NCI-H774 (cell line): Measurements from ENCODE around the gene SLCO2A1.
A peak's percentile ranks its signal among the peaks of the same experiment; 100 is the strongest.

ENCODE experiments used
- DNase-seq: peaks from one replicate; lab custom pipeline; 2025; lab: John Stamatoyannopoulos, UW

SLCO2A1 gene

DNA sequence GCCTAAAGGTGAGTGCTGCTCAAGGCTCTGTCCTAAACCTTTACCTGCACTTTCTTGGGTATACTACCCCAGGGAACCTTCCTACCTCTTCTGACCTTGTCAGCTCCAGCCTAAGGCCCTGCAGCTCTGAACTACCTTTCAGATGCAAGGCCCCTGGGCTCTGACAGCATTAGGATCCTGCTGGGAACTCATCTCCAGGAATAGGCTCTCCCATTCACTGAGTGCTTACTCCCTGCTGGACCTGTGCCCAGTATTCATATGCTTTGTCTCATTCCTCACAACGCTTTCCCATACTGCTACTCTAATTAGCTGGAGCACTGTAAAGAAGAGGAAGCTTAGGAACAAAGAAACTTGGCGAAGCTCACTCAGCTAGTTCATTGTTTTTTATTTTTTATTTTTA is 80.3 kb downstream of the SLCO2A1 start:
- peak; percentile 1 for DNase-seq

DNA sequence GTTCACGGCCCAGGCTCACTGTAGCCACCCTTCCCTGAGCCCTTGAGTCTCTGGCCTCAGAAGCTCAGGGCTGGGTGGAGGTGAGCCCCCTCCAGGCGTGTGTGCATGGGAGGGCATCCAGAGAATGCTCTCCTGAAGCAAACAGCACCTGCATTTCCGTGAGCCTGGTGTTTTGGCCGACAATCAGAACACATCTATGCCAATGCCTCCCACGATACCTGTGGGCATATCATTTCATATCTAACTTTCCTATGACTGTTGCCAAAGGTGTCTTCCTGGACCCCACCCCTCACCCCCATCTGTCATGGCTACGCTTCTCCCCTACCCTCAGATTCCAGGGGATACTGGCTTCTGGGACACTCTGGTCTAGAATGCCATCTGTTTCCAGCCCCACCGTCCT is 80.7 kb downstream of the SLCO2A1 start:
- DNase-seq, result no peak

DNA sequence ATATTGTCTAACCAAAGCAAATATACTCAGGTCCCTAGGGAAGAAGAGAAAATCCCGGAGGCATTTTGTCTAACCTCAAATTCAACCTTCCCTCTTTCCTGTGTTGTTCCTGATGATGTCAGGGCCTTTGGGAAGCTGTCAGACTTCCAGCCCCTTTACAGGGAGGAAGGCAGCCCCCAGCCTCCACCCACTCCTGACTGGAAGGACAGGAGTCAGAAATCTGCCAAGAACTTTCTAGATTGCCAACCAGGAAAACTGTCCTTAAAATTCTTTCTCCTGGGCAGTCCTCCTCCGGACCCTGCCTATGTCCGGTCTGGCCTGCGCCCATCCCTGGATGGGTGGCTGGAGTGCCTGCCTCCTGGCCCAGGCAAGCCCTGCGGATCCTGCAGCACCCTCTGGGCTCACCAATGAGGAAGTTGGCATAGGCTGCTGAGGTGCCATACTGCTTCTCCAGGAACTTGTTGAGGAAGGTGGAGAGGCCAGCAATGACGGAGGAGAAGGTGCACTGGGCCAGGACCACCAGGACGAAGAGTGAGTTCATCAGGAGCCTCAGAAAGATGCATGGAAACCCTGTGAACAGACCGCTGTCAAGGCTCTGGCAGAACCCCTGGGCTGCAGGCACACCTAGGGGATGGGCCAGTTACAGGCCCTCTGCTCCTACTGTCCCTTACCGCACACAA is 81.5 kb downstream of the SLCO2A1 start:
- DNase-seq, result no peak

DNA sequence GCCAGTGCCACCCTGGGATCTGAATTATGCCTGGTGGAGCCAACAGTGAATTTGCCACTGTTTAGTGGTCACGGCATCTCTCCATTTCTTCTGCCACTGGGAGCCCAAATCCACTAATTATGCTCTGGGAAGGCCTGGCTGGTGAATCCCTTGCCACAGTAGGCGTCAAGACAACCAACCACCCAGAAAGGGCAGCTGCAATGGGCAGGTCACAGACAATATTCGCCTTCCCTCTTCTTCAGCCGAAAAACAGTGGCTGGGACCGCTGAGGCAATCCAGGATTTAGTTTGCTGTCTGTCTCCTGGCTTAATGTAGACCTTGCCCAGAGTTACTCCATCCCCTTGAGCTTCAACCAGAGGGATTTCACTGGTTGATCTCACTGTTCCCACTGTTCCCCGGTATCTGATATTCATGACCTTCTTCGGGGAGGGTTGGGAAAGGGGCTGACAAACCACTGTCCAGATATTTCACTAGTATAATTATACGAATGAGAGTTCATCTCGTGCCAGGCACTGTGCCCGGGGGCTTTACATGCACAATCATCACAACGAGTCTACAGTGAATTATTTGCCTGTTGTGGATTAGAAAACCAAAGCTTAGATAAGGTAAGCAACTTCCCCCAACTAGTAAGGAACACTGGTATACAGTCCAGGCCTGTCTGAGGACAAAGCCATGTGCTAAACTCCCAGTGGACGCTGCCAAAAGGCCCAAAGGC is 84.2 kb downstream of the SLCO2A1 start:
- DNase-seq, result no peak

DNA sequence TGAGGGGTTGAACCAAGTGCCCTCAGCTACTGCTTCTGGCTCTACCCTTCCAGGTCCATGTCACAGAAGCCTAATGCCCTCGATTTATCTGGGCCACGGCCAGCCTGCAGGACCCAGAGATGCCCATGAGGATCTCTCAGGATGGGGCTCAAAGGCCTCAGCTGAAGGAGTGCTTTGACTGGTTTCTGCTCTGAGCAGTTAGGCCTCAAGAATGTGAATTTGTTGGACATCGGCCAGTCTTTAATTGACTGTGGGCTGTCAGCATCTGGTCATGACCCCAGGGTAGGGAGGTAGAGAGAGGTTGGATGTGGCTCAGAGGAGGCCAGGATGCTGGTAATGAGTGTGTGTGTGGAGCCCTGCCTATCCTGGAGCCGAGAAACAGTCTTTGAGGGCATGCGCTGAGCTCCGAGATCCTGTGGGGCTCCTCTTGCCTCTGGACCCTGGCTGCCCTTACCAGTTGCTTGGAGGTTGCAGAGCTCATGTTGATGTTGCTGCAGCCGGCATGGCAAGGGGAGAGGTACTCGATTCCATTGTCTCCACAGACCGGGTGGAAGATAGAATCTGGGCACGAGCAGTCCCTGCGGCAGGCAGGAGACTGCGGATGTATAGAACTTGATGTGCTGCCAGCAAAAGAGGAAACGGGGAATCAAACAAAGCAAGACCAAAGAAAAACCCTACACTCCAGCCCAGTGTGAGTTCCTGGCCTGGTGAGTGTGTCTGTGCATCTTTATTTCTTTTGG is 84.9 kb downstream of the SLCO2A1 start:
- no peak for DNase-seq

DNA sequence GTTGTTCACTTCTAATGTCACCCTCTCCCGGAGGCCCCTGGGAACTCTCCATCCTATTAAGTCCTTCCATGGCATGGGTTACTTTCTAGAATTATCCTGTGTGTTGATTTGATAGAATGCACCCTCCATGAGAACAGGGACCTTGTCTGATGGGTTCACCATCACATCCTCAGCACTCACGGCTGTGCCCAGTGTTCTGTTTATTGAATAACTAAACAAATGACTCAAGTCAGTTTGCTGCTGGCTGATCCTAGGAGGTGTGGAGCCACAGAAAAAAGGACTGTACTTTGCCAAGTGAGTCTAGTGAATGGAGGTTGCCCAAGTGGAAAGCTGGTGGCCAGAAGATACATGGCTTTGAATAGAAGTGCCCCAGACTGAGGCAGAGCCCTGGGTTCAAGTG is 85.5 kb downstream of the SLCO2A1 start:
- no peak for DNase-seq

DNA sequence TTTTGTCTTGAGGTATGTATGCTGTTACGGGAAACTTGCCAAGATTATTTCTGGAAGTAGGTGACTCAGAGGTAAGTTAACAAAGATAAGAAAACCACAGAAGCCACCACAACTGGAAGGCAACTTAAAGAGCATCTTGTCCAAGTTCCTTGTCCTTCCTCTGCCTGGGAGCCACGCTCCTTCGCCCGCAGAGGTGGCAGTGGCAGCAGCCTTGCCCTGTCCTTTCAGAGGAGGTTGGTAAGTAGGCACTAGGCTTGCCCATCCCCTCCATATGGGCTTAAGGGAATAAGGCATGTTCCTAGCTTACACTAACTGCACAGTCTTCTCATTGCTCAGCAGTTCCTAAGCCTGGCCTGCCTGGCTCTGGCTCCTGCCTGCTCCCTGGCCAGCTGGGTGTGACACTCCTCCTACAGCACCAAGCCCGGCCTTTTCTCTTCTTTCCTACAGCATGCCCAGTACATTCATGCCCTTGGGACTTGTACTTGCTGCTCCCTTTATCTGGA is 86.0 kb downstream of the SLCO2A1 start:
- DNase-seq, result no peak

DNA sequence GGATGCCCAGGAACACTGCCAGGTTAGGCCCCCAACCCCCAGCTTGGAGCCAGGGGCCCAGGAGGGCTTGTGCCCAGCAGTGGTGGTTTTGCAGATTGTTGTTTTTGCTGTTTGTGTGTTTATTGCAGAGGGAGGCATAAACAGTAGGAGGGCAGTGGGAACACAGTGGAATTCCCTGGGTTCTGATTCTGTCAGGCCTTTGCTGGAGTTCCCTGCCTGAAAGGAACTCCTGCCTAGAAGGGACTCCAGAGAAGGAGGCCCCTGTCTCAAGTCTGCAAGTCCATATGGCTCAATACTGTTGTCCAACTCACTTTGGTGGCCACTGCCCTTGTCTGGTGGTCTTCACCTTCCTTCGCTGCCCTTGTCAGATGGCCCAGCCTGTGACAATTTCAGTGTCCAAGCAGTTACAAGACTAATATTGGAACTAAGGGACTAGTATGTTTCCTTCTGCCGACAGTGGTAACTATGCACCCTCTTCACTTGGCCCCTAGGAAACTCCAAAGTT is 86.6 kb downstream of the SLCO2A1 start:
- no peak for DNase-seq

DNA sequence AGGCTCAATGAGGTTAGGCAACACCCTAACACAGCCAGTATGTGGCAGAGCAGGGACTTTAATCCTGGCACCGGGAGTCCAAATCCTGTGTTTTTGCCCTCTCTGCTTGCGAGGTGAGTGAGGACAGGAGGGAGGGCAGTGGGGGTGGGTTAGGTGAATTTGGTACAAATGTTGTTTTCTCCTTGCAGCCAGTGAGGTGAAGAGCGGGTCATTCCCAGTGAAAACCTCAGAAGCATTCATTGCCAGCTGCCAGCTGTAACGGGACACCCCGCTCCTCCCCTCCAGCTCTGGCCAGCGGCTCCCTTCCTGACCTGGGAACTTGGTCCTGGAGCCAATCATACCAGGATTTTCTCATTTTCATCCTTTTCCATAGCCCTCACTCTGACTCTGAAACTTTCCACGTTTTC is 88.3 kb downstream of the SLCO2A1 start:
- no peak for DNase-seq

DNA sequence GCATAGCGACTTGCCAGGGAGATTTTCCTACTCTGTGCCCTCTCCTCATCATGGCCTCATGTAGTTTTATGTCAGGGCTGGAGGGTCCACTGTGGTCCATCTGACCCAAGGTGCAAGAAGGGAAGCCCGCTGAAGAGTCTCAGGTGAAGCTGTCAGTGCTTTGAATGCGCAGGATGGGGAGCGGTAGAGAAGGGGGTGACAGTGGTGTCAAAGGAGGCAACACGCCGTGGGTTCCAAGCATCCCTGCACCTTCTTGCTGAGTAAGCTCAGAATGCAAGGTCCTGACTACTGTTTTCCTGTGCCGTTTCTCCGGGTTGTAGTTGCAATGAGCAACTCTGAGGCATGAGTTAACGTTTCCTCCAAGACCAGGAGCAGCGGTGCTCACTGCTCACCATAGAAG is 89.2 kb downstream of the SLCO2A1 start:
- DNase-seq, result no peak

DNA sequence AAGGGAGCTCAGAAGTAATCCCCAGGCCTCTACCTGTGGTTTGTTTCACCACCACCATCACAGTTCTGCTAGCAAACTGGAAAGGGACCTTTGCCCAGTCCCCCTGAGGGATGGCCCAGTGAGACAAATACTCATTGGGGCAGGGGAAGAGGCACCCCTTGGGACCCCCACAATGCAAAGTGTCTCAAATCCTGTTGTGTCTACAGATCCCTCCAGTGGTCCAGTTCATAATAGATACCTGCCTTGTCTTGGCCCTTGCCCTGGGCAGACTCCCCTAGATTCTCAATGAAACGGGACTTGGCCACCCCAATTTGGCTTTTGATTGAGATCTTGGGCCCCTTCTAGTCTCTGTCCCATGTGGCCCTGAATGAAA is 90.3 kb downstream of the SLCO2A1 start:
- DNase-seq, result no peak

DNA sequence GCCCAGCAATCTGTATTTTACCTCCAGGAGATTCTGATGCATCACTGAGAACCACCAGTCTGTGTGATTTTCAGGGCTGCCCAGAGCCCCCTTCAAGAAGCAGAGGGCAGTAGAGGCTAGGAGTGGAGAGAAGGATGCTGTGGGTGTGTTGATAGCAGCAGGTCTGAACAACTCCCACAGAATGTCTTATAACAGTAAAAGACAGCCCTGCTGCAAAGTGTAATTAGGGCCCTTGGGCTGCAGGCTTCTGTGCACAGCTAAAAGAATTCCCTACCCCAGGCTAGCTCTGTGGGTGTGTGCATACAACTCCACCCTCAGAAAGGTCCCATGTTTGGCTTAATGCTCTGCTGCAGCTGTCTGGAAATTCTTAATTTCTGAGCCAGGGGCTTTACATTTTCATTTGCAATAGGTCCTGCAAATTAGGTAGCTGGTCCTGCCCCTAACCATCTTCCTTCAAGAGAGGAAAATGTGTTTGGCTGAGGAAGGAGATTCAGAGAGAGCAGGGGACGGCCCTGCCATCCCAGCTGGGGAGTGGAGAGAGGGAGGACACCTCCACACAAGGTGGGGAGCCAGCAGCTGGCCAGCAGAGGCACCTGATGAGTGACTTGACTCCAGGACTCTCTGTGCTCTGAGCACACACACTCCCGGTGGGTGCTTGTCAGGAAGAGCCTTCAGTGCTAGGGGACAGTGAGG is 90.8 kb downstream of the SLCO2A1 start:
- no peak for DNase-seq

DNA sequence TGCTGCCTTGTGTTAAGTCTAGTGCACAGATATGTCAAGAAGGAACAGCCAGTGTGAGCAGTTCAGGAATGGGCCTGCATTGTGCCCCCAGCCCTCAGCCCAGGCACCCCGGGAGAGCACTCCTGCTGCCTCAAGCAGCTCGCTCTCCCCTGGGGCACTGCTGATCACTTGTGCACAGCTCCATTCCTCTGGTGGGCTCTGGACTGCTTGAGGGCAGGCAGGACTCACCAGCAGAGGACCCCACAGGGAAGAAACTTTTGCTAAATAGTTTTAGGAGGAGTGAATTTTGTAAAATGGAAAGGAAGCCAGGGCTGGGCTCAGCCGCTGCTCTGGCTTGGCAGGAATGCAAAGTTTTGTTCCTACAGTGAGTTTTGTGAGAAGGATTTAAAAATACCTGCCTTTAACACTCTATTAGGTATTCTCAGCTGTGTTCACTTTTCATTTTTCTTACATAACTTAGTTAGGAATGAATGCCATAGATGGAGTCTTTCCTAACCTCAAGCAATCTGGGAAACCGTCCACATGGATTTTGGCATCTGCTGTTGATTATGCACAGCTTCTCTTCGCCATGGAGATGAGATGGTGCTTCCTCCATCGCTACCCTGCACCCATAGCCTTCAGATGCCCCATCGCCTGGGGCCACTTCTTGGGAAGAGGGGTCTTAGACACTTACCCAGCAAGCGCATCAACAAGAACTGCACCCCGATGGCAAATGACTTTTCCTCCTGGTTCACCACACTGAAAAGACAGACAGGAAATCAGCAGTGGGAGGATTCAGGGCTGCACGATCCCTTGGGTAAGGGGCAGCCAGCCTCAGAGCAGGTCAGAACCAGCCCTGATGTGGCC is 91.7 kb downstream of the SLCO2A1 start:
- DNase-seq, result no peak

DNA sequence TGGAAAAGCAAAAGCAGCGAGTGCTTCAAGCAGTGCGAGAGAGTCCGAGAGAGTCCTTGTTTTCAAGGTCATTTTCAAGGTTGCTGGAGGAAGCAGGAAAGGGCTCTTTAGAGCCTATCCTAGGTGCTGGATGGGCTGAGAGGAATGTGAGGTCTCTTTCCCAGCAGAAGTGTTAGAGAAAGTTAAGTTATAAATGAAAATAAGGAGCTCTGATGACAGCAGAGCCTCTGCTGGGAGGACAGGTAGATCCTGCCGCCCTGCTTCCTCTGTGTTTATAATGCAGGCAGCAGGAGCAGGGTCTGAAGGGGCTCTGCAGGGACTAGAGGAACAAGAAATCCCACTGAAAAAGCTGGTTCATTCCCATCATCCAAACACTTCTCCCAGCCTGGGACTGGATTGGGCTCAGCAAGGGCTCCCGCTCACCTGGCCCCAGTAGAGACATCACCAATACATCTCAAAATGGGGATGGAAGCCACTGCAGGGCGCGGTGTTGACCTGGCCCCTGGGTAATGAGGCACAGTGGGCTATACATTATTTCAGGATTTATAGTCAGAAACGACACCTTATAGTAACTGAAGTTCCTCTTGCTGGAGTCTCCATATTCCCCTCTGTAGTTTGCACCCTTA is 92.6 kb downstream of the SLCO2A1 start:
- no peak for DNase-seq

DNA sequence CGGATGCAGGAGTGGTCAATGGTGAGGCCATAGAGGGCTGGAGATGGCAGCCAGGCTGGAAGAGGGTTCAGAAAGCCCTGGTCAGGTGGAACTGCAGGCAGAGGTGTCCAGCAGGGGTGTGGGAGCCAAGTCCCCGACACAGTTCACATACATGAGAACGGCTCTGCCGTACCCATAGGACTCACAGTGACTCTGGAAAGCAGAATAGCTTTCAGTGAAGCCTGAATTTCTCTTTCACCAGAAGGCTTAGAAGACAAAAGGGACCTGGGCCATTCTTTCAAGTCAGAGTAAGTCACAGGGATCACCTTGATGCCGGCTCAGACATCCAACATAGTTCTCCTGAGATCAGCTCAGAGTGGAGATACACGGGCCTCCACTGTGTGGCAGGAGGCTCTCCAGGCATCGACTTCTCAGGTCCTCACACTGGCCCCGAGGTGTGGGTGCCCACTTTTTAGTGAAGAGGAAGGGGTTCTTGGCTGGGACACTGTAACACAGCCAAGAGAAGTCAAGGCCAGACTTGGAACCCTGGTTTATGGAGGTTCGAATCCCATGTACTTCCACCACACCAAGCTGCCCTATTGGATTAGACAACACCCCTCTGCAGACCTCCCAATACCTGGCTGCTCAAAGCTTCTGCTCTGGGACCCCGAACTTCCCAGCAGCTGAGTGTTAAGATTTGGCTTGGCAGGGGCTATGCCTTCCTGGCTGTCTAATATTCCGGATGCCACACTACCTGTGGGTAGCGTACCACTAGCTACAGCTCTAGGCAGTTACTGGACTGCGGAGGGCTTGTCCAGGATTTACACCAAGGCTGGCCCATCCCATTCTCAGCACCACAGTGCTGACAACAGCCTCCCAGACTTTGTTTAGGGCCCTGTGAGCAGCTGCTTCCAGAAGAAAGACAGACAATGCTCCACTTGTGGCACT is 93.6 kb downstream of the SLCO2A1 start:
- DNase-seq, result no peak

DNA sequence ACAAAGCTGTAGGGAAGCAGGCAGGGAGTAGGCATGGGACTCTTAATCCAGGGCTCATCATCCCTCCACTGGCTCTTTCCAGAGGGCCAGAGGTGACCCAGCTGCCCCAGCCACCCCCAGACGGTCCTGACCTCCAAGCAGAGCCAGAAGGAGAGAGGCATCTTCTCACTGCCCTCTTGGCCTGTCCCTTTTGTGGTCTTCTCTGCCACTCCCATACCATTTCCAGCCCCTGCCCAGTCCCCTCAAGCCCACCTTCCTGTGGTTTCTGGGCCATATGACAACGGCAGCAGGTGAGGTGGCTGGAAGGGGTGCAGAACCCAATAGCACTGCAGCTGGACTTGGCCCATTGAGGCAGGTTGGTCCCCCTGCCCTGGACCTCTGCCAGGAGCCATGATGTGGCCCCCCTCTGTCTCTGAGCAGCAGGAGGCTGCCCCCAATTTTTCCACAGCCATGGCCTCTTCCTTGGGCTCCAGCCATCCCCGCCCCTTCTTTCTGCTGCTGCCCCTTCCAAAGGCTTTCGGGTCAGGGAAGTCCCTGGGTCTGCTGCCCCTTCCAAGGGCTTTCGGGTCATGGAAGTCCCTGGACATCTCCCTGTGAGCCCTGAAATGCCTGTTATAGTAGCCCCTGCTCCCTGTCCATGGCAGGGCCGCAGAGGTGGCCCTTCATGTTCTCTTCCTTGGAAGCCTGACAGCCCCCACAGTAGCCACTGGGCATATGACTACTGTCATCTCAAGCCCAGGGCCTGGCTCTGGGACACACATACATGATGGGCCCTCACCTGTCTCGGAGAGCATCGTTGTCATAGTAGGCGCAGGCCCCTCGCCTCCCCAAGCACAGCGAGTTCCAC is 94.5 kb downstream of the SLCO2A1 start:
- no peak for DNase-seq

DNA sequence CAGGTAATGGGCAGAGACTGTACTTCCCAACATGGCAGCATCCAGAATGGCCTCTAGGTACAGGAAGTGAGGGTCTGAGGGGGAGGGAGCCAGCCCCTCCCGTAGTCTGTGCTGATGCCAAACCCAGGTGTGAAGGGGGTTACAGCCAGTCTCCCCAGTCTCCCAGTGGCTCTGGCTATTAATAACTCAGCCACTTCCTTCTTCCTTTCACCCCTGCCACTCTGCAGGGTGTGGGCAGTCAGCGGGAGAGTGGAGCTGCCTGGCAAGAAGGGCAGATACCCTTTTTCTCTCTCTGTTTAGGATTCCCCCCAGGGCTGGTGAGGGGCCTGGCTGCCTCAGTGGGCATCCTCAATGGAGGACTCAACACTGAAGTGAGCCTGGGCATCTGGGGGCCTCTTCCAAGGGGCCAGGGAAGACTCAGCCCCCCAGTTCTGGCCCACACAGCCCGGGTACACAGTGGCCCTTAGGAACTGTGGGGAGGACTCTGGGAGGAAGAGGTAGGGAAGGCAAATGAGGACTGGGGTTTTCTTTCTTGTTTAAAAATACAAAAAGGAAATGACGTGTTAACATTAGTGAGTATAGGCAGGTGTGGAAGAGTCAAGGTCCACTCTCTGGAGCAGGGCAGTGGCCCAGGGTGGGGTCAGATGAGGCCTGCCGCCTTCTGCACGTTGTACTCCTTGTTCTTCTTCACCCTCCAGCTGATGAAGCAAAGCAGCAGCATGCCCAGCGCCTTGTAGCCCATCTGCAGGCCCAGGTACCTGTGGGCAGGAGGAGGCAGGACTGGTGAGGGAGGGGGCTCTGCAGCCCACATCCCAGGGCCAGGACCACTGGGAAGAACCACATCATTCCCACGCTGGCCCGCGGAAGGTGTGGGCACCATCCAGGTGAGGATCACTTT is 95.4 kb downstream of the SLCO2A1 start:
- no peak for DNase-seq
